GM18498 (cell line): ENCODE data around the gene HIF1A.
"Not testable (repeated sequence)": the region's sequence is repeated elsewhere in the genome, so short reads cannot be mapped to it uniquely, and the experiment has no call there.

Experiments
- ATAC-seq: cut with Tn5 transposase; IDR thresholded peaks from one replicate; pipeline ENCODE4 v1.9.1; 2021; ENCODE audit warnings: mild to moderate bottlenecking, moderate library complexity; ENCODE audit not compliant: unreplicated experiment

Gene HIF1A

GRCh38 chr14:61694830-61695694 is at the start of gene HIF1A:
TSS of gene HIF1A (plus strand) at chr14:61695513. CDS start at chr14:61695805, 292 bp downstream.
- ATAC-seq = peak; percentile 94

DNA sequence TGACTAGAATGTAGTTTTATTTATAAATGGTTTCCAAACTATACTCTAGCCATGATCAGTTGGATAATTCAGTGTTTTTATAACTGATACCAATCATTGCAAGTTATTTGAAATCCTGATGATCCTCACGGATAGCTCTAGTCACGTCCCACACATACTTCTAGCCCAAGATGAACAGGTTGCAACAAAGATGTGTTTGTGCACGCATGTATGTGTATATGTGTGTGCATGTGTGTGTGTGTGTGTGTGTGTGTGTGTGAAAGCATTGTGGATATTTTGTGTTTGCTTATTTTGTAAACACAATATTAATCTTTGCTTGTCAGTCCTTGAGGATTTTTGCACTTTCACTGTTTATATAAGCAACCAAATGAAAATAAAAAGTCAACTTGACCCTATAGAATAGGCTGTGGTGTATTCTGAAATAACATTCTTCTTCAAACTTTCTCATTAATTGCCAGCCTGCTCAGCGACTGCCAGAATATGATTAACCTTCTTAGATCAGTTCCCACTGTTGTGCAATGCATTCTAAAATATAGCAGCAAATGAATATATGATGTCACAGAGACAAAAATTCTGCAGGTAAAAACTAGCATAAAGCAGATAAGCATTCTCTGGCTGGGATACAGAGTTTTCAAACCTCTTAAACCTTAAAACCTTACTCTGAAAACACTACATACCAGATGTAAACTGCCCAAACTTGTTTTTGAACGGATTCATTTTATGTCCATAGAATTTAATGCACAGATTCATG is 48.8 kb upstream of the HIF1A start:
- no peak for ATAC-seq

GRCh38 chr14:61647704-61648103 is 47.6 kb upstream of the HIF1A start:
- no peak for ATAC-seq

DNA sequence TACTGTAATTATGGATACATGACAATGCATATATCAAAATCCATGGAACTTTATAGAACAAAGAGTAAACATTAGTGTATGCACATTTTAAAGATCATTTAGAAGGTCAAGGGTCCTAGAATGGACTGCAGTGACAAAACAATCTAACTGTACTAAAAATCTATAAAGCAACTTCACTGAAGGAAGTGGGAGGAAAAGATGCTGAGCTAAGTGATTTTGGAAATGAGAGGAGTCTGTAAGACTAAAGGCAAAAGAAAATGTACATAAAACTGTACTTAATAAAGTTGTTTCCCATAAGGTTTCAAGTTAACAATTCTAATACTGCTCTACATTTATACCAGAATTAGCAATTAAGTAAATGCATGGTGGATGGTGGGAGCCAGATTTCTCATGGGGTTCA is 46.9 kb upstream of the HIF1A start:
- no peak for ATAC-seq

- ATAC-seq = no peak
Measured at GRCh38 chr14:61649283-61649682, 46.0 kb upstream of the HIF1A start.

DNA sequence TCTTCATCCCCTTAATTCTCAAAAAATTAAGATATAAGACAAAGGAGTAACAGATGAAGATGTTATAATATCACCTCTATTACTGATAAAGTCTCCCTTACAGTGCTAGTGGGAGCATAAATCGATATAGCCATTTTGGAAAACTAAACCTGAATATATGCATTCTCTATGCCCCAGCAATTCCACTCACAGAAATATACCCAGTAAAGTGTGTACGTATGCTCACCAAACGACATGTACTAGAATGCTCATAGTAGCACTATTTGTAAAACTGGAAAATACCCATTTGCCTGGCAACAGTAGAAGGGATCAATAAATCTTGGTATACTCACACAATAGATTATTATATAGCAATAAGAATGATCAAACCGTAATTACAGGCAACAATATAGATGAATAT is 44.0 kb upstream of the HIF1A start:
- ATAC-seq = no peak

DNA sequence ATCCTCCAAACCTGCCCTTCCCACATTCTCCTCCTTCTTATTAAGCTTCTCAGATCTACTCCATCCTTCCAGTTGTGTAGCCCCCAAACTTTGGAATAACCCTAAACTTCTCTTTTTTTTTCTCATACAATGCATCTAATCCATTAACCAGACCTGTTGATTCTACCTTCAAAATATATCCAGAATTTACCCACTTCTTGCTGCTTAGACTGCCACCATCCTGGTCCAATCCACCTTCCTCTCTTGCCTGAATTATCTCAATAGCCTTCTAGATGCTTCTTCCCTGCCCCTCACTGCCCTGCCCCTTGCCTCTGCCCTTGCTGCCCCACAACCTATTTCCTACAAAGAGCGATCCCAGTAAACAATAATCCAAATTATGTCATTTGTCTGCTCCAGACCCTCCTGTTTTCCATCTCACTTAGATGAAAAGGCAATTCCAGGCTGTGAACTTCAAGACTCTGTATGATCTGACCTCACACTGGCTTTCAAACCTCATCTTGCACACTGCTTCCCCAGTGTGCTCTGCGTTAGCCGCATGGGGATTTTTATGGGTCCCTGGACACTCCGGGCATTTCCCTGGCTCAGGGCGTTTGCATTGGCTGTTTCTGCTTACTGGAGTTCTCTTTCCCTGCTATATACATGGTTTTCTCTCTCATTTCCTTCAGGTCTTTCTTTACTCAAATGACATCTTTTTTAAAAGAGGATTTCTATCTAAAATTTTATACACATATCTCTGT is 42.6 kb upstream of the HIF1A start:
- ATAC-seq = no peak

- no peak for ATAC-seq
Measured at GRCh38 chr14:61653507-61653906, 41.8 kb upstream of the HIF1A start.

GRCh38 chr14:61654026-61654425 is 41.3 kb upstream of the HIF1A start:
- no peak for ATAC-seq

DNA sequence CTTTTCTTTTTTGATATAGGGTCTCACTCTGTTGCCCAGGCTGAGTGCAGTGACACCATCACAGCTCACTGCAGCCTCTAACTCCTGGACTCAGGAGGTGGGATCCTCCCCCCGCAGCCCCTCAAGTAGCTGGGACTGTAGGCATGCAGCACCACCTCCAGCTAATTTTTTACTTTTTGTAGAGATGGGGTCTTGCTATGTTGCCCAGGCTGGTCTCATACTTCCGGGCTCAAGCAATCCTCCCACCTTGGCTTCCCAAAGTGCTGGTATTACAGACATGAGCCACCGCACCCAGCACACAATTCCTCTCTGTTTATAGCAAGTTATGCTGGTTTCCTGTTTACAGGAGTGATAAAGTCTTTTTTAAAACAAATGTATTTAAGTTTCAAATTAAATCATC is 39.5 kb upstream of the HIF1A start:
- ATAC-seq = no peak

DNA sequence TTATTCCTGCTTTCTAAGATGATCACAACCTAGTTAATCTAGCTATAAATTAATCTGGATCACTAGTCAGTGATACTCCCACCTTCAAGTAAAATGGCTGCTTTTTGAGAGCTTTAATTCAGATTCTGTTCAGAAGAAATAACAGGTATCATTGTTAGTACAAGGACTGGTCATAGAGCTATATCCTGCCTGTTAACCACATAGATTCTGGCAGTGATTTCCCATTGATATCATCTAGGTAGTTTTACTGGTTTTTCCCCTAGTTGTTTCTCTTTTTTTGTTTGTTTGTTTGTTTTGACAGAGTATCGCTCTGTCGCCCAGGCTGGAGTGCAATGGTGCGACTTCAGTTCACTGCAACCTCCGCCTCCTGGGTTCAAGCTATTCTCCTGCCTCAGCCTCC is 39.0 kb upstream of the HIF1A start:
- ATAC-seq = no peak

DNA sequence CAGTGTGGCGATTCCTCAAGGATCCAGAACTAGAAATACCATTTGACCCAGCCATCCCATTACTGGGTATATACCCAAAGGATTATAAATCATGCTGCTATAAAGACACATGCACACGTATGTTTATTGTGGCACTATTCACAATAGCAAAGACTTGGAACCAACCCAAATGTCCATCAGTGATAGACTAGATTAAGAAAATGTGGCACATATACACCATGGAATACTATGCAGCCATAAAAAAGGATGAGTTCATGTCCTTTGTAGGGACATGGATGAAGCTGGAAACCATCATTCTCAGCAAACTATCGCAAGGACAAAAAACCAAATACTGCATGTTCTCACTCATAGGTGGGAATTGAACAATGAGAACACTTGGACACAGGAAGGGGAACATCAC is 37.2 kb upstream of the HIF1A start:
- ATAC-seq = not testable (repeated sequence)

DNA sequence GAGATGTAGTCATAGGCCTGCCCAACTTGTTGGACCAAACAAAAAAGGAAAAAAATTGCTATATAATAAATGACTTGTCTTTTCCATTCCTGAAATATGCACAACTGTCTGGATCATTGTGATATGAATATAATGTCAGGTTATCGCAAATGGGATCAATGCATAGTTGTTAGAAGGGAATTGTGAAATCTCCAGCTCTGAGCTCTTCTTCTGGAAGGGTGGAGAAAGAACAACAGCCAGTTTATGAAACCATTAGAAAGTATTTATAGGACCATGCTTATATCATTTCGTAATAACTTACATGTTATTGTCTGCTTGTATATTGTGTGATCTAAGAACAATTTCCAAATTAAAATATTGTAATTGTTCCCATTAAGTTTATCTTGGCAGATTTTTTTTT is 35.7 kb upstream of the HIF1A start:
- no peak for ATAC-seq

GRCh38 chr14:61661471-61662400 is 33.6 kb upstream of the HIF1A start:
- peak; percentile 38 for ATAC-seq

DNA sequence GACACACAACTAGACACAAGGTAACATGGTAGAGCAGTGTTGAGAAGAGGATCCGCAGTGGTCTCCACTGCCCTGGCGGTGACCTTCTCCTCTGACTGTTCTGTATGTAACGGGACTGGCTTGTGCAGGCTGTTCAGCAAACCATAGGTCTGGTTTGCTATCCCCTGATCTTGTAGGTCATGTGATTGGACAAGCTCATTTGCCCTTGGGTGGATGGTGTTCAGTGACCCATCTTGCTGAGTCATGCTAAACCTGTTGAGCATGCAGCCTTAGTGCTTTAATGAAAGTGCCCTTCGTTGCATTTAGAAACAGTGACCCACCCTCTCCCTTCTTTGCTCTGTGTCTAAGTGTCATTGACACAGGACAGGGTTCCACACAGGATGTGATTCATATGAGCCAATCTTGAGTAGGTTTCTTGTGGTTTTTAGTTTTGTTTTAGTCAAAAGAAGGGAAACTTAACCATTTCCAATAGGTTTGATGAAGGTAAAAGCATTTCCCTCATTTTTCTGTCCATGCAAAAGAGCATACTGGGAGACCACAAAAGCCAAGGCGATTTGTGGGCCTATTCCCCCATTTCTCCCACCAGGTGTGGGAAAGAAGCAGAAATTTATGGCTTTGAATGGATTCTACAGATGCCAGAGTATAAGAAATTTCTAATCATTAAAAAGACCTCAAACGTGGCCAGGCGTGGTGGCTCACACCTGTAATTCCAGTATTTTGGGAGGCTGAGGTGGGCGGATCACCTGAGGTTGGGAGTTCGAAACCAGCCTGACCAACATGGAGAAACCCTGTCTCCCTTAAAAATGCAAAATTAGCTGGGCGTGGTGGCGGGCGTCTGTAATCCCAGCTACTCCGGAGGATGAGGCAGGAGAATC is 32.6 kb upstream of the HIF1A start:
- ATAC-seq = peak; percentile 82

GRCh38 chr14:61663312-61663979 is 31.9 kb upstream of the HIF1A start:
- ATAC-seq = peak; percentile 24

DNA sequence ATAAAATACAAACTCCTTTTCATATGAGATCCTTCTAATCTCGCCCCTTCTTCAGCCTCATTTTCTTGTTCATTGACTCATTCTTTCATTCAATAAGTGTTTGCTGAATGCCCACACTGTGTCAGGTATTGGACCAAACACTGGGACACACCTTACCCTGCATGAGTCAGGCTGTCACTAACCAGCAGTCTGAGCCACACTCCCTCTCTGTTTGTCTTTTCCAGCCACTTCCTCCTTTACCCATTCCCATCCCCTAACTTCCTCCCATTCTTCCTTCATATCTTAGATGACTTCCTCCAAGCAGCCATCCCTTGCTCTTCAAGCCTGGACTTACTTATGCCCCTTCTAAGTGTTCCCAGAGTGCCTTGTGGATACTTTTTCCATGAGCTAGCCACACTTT is 27.0 kb upstream of the HIF1A start:
- no peak for ATAC-seq

GRCh38 chr14:61670576-61670975 is 24.7 kb upstream of the HIF1A start:
- peak; percentile 3 for ATAC-seq

- ATAC-seq = peak; percentile 87
Measured at GRCh38 chr14:61671082-61671481, 24.2 kb upstream of the HIF1A start.
